PC-3 (cell line): ENCODE measurements around the gene TMX3. TPM values are rescaled to one million over a fixed set of nuclear protein-coding genes. Genes with fewer than 3 reads are reported as not detected.

Experiments used
- ATAC-seq: fragments of 200-7000 bp; cut with Tn5 transposase; 2 replicates; pipeline ENCODE4 v1.9.1; 2020; ENCODE audit warnings: mild to moderate bottlenecking, moderate library complexity
- BruUV-seq: library from RNA; stranded (reverse); fragments of 400-500 nt; replicated peaks from 2 replicates; lab custom pipeline; 2021; lab: Mats Ljungman, UMichigan
- CTCF ChIA-PET: fragments of 300-600 bp; sonication (Branson Sonifier 250); formaldehyde crosslinking; loops from one replicate; lab custom pipeline; 2022; ENCODE audit warnings: antibody characterized with exemption; lab: Charles Lee
- POLR2A ChIA-PET: fragments of 300-600 bp; sonication (Branson Sonifier 250); formaldehyde crosslinking; loops from one replicate; lab custom pipeline; 2022; ENCODE audit warnings: antibody characterized with exemption; ENCODE audit not compliant: unreplicated experiment; lab: Charles Lee
- DNase-seq: peaks from one replicate; pipeline ENCODE4 v3.0.0-alpha.2; 2015
- H2AFZ ChIP-seq: fragments of 300-600 bp; sonication (generic); 2 replicates; pipeline ENCODE4 v1.6.0; 2016; ENCODE audit warnings: antibody characterized with exemption, low read length
- H3F3A ChIP-seq: fragments of 300-600 bp; sonication (generic); one replicate; pipeline ENCODE4 v1.6.0; 2017; ENCODE audit warnings: antibody characterized with exemption, low read length, control low read depth, mild to moderate bottlenecking; ENCODE audit not compliant: unreplicated experiment
- H3K27ac ChIP-seq: fragments of 300-600 bp; sonication (generic); 2 replicates; pipeline ENCODE4 v1.5.1; 2016; ENCODE audit warnings: mild to moderate bottlenecking, low read length
- H3K27me3 ChIP-seq: fragments of 300-600 bp; sonication (generic); 2 replicates; pipeline ENCODE4 v1.6.1; 2016; ENCODE audit warnings: low read length, mixed read lengths
- H3K36me3 ChIP-seq: fragments of 300-600 bp; sonication (generic); 2 replicates; pipeline ENCODE4 v1.6.1; 2016; ENCODE audit warnings: low read depth, mixed run types, low read length, mixed read lengths
- H3K4me1 ChIP-seq: fragments of 300-600 bp; sonication (generic); 2 replicates; pipeline ENCODE4 v1.5.1; 2016; ENCODE audit warnings: low read length; ENCODE audit not compliant: insufficient read depth
- H3K4me2 ChIP-seq: fragments of 300-600 bp; sonication (generic); 2 replicates; pipeline ENCODE4 v1.6.0; 2016; ENCODE audit warnings: low read length
- H3K4me3 ChIP-seq: fragments of 300-600 bp; sonication (generic); 2 replicates; pipeline ENCODE4 v1.5.1; 2016; ENCODE audit warnings: mild to moderate bottlenecking, low read length, mixed read lengths
- H3K79me2 ChIP-seq: fragments of 300-600 bp; sonication (generic); 2 replicates; pipeline ENCODE4 v1.6.1; 2017; ENCODE audit warnings: low read length, mixed read lengths
- H3K9ac ChIP-seq: fragments of 300-600 bp; sonication (generic); 2 replicates; pipeline ENCODE4 v1.6.0; 2016; ENCODE audit warnings: mild to moderate bottlenecking, low read length
- H3K9me2 ChIP-seq: fragments of 300-600 bp; sonication (generic); replicated peaks from 2 replicates; pipeline ENCODE4 v1.6.1; 2016; ENCODE audit warnings: mixed run types, low read length, mixed read lengths
- H3K9me3 ChIP-seq: fragments of 300-600 bp; sonication (generic); 2 replicates; pipeline ENCODE4 v1.6.1; 2016; ENCODE audit warnings: low read length, mixed read lengths
- H4K20me1 ChIP-seq: fragments of 300-600 bp; sonication (generic); 2 replicates; pipeline ENCODE4 v1.6.1; 2016; ENCODE audit warnings: low read length, mixed read lengths
- EZH2 ChIP-seq: fragments of 300-600 bp; sonication (generic); IDR thresholded peaks from one replicate; pipeline ENCODE4 v1.6.1; 2017; ENCODE audit warnings: antibody characterized with exemption, mild to moderate bottlenecking, low read length; ENCODE audit not compliant: unreplicated experiment
- EZH2phosphoT487 ChIP-seq: fragments of 300-600 bp; sonication (generic); IDR thresholded peaks from 2 replicates; pipeline ENCODE4 v1.6.1; 2018; ENCODE audit warnings: mild to moderate bottlenecking, antibody characterized with exemption, low read length, borderline replicate concordance
- intact Hi-C: fragments of 100-400 bp; cut with micrococcal nuclease; formaldehyde crosslinking; loops from 2 replicates; pipeline ENCODE4 v1.9.0; 2023
- total RNA-seq: library from RNA; depleted of rRNA; stranded (reverse); fragments of >200 nt; gene quantifications from 2 replicates; pipeline ENCODE4 v1.2.3, GENCODE V29; 2014
- TF ChIP-seq, protein P1 (sequence below): fragments of 300-600 bp; sonication (generic); conservative IDR thresholded peaks from 2 replicates; pipeline ENCODE4 v1.5.1; 2017; ENCODE audit warnings: antibody characterized with exemption, low read depth, mild to moderate bottlenecking, low read length

The TMX3 gene
- total RNA-seq, 1 experiment from 2014 or later = 50.1 TPM

DNA sequence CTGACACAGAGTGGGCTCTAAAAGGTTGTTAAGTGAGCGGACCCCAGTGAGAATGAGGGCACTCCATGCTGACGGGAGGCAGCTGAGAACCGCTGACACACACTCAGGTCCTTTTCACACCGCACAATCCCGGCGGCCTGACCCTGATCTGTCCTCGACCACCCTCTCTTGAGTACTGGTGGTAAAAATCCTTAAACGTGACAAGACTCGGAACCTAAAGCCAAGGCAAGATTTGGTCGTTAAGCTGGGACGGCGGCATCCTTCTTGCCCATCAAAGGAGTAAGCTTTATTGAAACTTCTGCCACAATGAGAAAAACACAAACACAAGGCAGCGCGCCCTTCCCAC is 569 bp downstream of the TMX3 start:
- POLR2A ChIA-PET = no interaction called here
- Histone ChIP-seq H3K4me2 (peak overlapping the region; percentile 94), H3K27ac (peak overlapping the region; percentile 72), H3K4me1 (peaks cover 16% of the 10 kb centered on the region), H3F3A (no peaks in the 10 kb centered on the region), H3K4me3 (peak overlapping the region; percentile 91), H2AFZ (peak overlapping the region; percentile 96), H4K20me1 (peaks cover 17% of the 10 kb centered on the region; the same call in 1 of the 2 replicates), H3K9me2 (no peaks in the 10 kb centered on the region), H3K27me3 (no peaks in the 10 kb centered on the region), H3K79me2 (peaks cover 56% of the 10 kb centered on the region), H3K9me3 (no peaks in the 10 kb centered on the region), H3K9ac (peak overlapping the region; percentile 98), H3K36me3 (peaks cover 26% of the 10 kb centered on the region)
- no peak for DNase-seq
- CTCF ChIA-PET = no interaction called here
- intact Hi-C loops = no loop called here
- no TSS peak for BruUV-seq
- ATAC-seq = peak; percentile 18
- TF ChIP-seq EZH2 = no peak
- TF ChIP-seq, protein P1, sequence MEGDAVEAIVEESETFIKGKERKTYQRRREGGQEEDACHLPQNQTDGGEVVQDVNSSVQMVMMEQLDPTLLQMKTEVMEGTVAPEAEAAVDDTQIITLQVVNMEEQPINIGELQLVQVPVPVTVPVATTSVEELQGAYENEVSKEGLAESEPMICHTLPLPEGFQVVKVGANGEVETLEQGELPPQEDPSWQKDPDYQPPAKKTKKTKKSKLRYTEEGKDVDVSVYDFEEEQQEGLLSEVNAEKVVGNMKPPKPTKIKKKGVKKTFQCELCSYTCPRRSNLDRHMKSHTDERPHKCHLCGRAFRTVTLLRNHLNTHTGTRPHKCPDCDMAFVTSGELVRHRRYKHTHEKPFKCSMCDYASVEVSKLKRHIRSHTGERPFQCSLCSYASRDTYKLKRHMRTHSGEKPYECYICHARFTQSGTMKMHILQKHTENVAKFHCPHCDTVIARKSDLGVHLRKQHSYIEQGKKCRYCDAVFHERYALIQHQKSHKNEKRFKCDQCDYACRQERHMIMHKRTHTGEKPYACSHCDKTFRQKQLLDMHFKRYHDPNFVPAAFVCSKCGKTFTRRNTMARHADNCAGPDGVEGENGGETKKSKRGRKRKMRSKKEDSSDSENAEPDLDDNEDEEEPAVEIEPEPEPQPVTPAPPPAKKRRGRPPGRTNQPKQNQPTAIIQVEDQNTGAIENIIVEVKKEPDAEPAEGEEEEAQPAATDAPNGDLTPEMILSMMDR = no peak
- TF ChIP-seq EZH2phosphoT487 = no peak

DNA sequence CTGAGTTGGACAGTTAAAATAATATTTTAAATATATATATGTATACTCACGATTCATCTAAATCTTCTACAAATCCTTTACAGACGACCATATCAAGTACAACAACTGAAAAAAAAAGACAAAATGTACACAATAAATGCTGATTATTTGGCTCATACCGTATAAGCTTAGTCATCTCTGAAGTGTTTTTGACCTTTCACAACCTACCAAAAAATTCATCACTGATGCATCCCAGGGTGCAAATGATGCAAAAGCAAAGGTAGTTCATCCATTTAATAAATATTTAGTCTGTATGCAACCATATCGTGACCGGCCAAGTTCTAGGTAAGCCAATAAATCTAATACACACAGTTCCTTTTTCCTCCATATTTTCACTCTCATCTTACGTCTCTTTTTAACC is 1.1 kb downstream of the TMX3 start:
- Histone ChIP-seq H4K20me1 (peaks cover 17% of the 10 kb centered on the region; the same call in 1 of the 2 replicates), H3K79me2 (peaks cover 56% of the 10 kb centered on the region), H3K9me3 (no peaks in the 10 kb centered on the region), H3K4me2 (peak overlapping the region; percentile 94), H3K4me1 (peaks cover 16% of the 10 kb centered on the region), H3K9ac (peak overlapping the region; percentile 98), H3K27me3 (no peaks in the 10 kb centered on the region), H2AFZ (no peak overlapping the region), H3F3A (no peaks in the 10 kb centered on the region), H3K9me2 (no peaks in the 10 kb centered on the region), H3K4me3 (peak overlapping the region; percentile 91), H3K27ac (no peak overlapping the region), H3K36me3 (peaks cover 30% of the 10 kb centered on the region)
- TF ChIP-seq EZH2 = no peak
- no peak for TF ChIP-seq EZH2phosphoT487
- TF ChIP-seq, protein P1 = no peak
- BruUV-seq = no TSS peak
- ChIA-PET POLR2A (no interaction called here), CTCF (no interaction called here)
- peak; percentile 31 for DNase-seq
- intact Hi-C loops = no loop called here
- ATAC-seq = no peak

GRCh38 chr18:68713131-68713530 is 1.8 kb downstream of the TMX3 start:
- DNase-seq (no peak), ATAC-seq (no peak)
- no TSS peak for BruUV-seq
- peaks cover 16% of the 10 kb centered on the region for H3K4me1 ChIP-seq
- TF ChIP-seq EZH2 (no peak), EZH2phosphoT487 (no peak)
- TF ChIP-seq, protein P1 = no peak
- H3K79me2 ChIP-seq = peaks cover 62% of the 10 kb centered on the region
- H3K4me3 ChIP-seq = peak overlapping the region; percentile 91
- no peak overlapping the region for H2AFZ ChIP-seq
- H3K9me2 ChIP-seq = no peaks in the 10 kb centered on the region
- no peak overlapping the region for H3K27ac ChIP-seq
- ChIA-PET CTCF (interaction anchor here (0.7 kb wide), 1 partner anchor 42 kb away, joined by 3 read pairs; no protein-coding TSS in a partner anchor), POLR2A (no interaction called here)
- intact Hi-C loops = no loop called here
- peaks cover 37% of the 10 kb centered on the region for H3K36me3 ChIP-seq
- peak overlapping the region; percentile 94 for H3K4me2 ChIP-seq
- no peak overlapping the region for H3K9ac ChIP-seq
- H3F3A ChIP-seq = no peaks in the 10 kb centered on the region
- H4K20me1 ChIP-seq = peaks cover 17% of the 10 kb centered on the region; the same call in 1 of the 2 replicates
- H3K9me3 ChIP-seq = no peaks in the 10 kb centered on the region
- no peaks in the 10 kb centered on the region for H3K27me3 ChIP-seq
